ENCODE results near the gene OR51V1. TPM values are rescaled to one million over a fixed set of nuclear protein-coding genes. Genes with fewer than 3 reads are reported as not detected.

The OR51V1 gene
- total RNA-seq, 1 donor, result not detected

DNA sequence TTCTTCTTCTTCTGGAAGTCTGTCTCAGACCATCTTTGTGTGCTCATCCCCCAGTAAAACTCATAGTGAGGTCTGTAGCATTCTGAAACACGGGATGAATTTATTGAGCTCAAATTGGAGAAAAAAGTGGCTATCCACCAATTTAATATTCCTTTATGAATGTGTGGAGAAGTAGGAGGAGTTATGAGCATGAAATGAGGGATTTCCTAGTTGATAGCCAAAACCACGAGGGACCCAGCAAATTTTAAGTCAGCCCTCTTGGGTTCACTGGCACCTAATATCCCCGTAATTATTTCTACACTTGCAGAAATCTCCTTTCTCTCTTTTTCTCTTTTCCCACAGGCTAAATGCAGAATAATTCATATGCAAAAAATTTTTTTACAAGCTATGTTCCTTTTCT, 45.8 kb downstream of the OR51V1 start, which contains the start of gene OR52A1:
Gene OR52A1, minus strand, starts transcription at position 101 of the 400 bp plus-strand sequence. CDS start 2,388 bp downstream, outside the sequence.
- no peak within 1 kb of the TSS for H3K4me3 ChIP-seq (ENCODE audit: low read depth, low read length)
- DNase-seq (ENCODE audit: low read depth), result no peak
- TF ChIP-seq, protein P1, sequence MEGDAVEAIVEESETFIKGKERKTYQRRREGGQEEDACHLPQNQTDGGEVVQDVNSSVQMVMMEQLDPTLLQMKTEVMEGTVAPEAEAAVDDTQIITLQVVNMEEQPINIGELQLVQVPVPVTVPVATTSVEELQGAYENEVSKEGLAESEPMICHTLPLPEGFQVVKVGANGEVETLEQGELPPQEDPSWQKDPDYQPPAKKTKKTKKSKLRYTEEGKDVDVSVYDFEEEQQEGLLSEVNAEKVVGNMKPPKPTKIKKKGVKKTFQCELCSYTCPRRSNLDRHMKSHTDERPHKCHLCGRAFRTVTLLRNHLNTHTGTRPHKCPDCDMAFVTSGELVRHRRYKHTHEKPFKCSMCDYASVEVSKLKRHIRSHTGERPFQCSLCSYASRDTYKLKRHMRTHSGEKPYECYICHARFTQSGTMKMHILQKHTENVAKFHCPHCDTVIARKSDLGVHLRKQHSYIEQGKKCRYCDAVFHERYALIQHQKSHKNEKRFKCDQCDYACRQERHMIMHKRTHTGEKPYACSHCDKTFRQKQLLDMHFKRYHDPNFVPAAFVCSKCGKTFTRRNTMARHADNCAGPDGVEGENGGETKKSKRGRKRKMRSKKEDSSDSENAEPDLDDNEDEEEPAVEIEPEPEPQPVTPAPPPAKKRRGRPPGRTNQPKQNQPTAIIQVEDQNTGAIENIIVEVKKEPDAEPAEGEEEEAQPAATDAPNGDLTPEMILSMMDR (IDR thresholded peaks at IDR 0.05; ENCODE audit: insufficient read depth, low read length), result no peak

DNA sequence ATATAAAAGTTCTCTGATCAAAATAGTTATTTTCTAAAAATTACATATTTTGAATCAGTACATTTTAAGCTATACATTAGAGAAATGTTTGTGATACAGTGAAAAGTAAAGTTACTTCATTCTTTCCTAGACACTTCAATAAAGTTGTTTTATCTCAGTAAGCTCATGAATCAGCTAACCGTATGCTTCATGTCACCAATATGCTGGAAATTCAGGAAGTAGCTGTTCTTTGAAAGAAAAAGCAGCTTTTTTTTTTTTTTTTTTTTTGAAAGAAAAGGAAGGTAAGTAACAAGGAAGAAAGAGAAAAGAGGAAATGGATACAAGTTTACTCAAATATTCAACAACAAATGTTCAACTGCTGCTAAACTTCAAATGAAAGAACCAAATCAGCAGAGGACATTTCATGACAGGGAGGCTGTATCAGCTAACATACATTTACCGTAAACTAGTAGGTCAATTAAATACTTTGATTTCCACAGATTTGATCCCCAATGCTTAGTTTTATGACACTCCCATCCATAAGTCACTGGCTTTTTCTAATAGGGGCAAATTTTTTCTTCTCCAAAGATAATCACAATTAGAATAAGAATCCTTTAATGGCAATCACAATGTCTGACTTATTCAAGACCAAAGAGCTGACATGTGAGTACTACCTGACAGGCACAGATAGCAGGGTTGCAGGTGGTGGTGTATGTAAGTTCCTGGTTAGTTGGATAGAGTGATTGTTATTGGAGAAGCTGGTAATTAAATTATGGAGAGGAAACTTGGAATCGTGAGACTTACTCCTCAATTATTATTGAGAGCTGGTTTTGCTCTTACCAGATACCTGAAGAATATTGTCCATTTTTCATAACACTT, 46.7 kb downstream of the OR51V1 start:
- H3K4me3 ChIP-seq (ENCODE audit: low read depth, low read length), result no peak overlapping the region
- TF ChIP-seq, protein P1 (IDR thresholded peaks at IDR 0.05; ENCODE audit: insufficient read depth, low read length), result no peak
- no peak for DNase-seq (ENCODE audit: low read depth)

DNA sequence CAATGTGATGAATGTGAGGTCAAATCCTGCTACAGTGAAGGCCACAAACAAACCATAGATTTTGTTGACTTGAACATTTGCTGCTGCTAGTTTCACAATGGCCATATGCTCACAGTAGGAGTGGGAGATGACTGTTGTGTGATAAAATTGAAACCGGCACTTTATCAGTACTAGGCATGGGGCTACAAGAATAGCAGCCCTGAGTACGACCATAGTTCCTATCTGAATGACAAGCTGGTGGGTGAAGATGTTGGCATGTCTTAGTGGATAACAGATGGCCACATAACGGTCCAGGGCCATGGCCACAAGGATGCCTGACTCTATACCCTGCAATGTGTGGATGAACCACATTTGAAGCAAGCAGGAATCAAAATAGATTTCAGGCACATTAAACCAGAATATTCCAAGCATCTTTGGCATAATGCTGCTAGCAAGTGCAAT, 48.7 kb downstream of the OR51V1 start:
- no peak for DNase-seq (ENCODE audit: low read depth)
- H3K4me3 ChIP-seq (ENCODE audit: low read depth, low read length), result no peak overlapping the region
- TF ChIP-seq, protein P1 (IDR thresholded peaks at IDR 0.05; ENCODE audit: insufficient read depth, low read length), result no peak

Other genes with a start within 250 kb of the OR51V1 start
- gene OR51A2, start 245.0 kb downstream of the OR51V1 start, total RNA-seq (ENCODE audit: low replicate concordance), result not detected in 2 replicates
- gene OR51L1, start 205.8 kb downstream of the OR51V1 start, total RNA-seq (ENCODE audit: low replicate concordance), result 0.33 TPM in 1 of 2 replicates, not detected in the other
- gene OR52J3, start 154.2 kb downstream of the OR51V1 start, total RNA-seq (ENCODE audit: low replicate concordance), result not detected in 2 replicates
- gene OR52E2, start 141.1 kb downstream of the OR51V1 start, total RNA-seq (ENCODE audit: low replicate concordance), result not detected in 2 replicates
- gene OR52E1, start 131.1 kb downstream of the OR51V1 start, total RNA-seq (ENCODE audit: low replicate concordance), result not detected in 2 replicates
- gene OR52A5, start 62.3 kb downstream of the OR51V1 start, total RNA-seq (ENCODE audit: low replicate concordance), result not detected in 2 replicates
- gene OR52A1, start 45.9 kb downstream of the OR51V1 start, total RNA-seq (ENCODE audit: low replicate concordance), result not detected in 2 replicates
- not detected in 2 replicates for gene HBB, start 26.4 kb upstream of the OR51V1 start, total RNA-seq (ENCODE audit: low replicate concordance)
- 4.8 TPM in 1 of 2 replicates, not detected in the other for gene HBD, start 33.8 kb upstream of the OR51V1 start, total RNA-seq (ENCODE audit: low replicate concordance)
- gene HBG1, start 49.2 kb upstream of the OR51V1 start, total RNA-seq (ENCODE audit: low replicate concordance), result not detected in 2 replicates
- gene HBG2, start 54.1 kb upstream of the OR51V1 start, total RNA-seq (ENCODE audit: low replicate concordance), result not detected in 2 replicates
- not detected in 2 replicates for gene HBE1, start 69.3 kb upstream of the OR51V1 start, total RNA-seq (ENCODE audit: low replicate concordance)
- 0.18 TPM in 1 of 2 replicates, not detected in the other for gene OR51B4, start 101.3 kb upstream of the OR51V1 start, total RNA-seq (ENCODE audit: low replicate concordance)
- gene OR51B2, start 123.6 kb upstream of the OR51V1 start, total RNA-seq (ENCODE audit: low replicate concordance), result not detected in 2 replicates
- not detected in 2 replicates for gene OR51B5, start 142.8 kb upstream of the OR51V1 start, total RNA-seq (ENCODE audit: low replicate concordance)
- not detected in 2 replicates for gene OR51B6, start 150.8 kb upstream of the OR51V1 start, total RNA-seq (ENCODE audit: low replicate concordance)
- gene OR51M1, start 183.1 kb upstream of the OR51V1 start, total RNA-seq (ENCODE audit: low replicate concordance), result under 0.01 TPM in 1 of 2 replicates, not detected in the other
- not detected in 2 replicates for gene OR51Q1, start 221.4 kb upstream of the OR51V1 start, total RNA-seq (ENCODE audit: low replicate concordance)
- 0.09 TPM in 1 of 2 replicates, not detected in the other for gene OR51I1, start 240.8 kb upstream of the OR51V1 start, total RNA-seq (ENCODE audit: low replicate concordance)
- not detected in 2 replicates for gene OR51I2, start 248.6 kb upstream of the OR51V1 start, total RNA-seq (ENCODE audit: low replicate concordance)